ENCODE data around the gene SLC22A23. TPM values are rescaled to one million over a fixed set of nuclear protein-coding genes. Genes with fewer than 3 reads are reported as not detected.

Gene SLC22A23
- total RNA-seq, 1 experiment from 2014 or later = 5.7 TPM

DNA sequence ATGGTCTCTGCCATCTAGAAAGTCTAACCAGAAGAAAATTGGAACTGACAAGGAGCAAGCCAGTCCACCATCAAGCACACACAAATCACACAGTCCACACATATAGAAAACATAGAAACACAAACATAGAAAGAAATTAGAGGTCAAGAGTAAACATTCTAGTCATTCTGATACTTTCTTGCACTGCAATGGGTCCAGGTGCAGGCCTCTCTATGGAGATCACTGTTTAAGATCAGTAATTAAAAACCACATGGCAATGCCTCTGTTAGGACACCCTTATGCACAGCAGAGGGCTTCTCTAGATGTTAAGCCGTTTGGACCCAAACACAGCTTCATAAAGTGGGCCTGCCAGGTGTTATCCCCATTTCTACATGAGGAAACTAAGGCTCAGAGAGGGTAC lies 42.8 kb upstream of the SLC22A23 start:
- Histone ChIP-seq H3F3A (ENCODE audit: low read length, unreplicated experiment) (no peaks in the 10 kb centered on the region), H4K20me1 (ENCODE audit: low read length) (no peaks in the 10 kb centered on the region), H3K9me3 (ENCODE audit: low read length) (no peaks in the 10 kb centered on the region), H3K27ac (ENCODE audit: low read length) (no peak overlapping the region), H3K27me3 (ENCODE audit: low read length) (0 out of 2 replicates have a peak, but pooled peaks cover 5% of the 10 kb centered on the region), H3K79me2 (ENCODE audit: low read length) (no peaks in the 10 kb centered on the region), H3K9me2 (replicated peaks; ENCODE audit: low read length) (no peaks in the 10 kb centered on the region), H3K4me1 (ENCODE audit: insufficient read depth, low read length) (peaks cover 22% of the 10 kb centered on the region), H2AFZ (ENCODE audit: low read length) (no peak overlapping the region), H3K36me3 (ENCODE audit: low read depth, low read length) (no peaks in the 10 kb centered on the region), H3K4me2 (ENCODE audit: low read length) (no peak overlapping the region), H3K9ac (ENCODE audit: low read length) (no peak overlapping the region), H3K4me3 (ENCODE audit: low read length) (no peak overlapping the region)
- TF ChIP-seq EZH2phosphoT487 (IDR thresholded peaks at IDR 0.05; ENCODE audit: borderline replicate concordance, low read length) = no peak
- no peak for TF ChIP-seq EZH2 (IDR thresholded peaks at IDR 0.05; ENCODE audit: low read length, unreplicated experiment)
- TF ChIP-seq, protein P1, sequence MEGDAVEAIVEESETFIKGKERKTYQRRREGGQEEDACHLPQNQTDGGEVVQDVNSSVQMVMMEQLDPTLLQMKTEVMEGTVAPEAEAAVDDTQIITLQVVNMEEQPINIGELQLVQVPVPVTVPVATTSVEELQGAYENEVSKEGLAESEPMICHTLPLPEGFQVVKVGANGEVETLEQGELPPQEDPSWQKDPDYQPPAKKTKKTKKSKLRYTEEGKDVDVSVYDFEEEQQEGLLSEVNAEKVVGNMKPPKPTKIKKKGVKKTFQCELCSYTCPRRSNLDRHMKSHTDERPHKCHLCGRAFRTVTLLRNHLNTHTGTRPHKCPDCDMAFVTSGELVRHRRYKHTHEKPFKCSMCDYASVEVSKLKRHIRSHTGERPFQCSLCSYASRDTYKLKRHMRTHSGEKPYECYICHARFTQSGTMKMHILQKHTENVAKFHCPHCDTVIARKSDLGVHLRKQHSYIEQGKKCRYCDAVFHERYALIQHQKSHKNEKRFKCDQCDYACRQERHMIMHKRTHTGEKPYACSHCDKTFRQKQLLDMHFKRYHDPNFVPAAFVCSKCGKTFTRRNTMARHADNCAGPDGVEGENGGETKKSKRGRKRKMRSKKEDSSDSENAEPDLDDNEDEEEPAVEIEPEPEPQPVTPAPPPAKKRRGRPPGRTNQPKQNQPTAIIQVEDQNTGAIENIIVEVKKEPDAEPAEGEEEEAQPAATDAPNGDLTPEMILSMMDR (conservative IDR thresholded peaks at IDR 0.05; ENCODE audit: low read depth, low read length) = no peak
- ATAC-seq = no peak
- intact Hi-C loops (cut with micrococcal nuclease) = loop anchor here (1.0 to 2.0 kb wide), 3 partner anchors 19 to 113 kb away; partner anchors contain the start of gene SLC22A23
- BruUV-seq (replicated peaks) = no TSS peak
- ChIA-PET POLR2A (ENCODE audit: unreplicated experiment) (no interaction called here), CTCF (no interaction called here)
- DNase-seq = no peak

DNA sequence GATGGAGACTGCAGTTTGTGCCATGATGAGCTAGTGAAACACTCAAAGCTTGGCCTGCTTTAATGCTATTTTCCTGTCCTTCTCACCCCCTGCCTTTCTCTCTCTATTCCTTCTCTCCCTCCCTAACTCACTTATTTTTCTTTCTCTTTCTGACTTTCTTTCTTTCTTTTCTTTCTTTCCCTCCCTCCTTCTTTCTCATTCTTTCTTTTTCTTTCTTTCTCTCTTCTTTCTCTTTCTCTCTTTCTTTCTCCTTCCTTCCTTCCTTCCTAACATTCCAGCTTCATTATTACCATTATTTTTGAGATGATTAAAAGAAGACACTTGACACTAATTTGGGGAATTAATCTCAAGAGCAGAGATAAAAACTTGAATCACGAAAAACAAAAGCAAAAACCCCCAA lies 39.5 kb upstream of the SLC22A23 start:
- Histone ChIP-seq H3K79me2 (ENCODE audit: low read length) (no peaks in the 10 kb centered on the region), H2AFZ (ENCODE audit: low read length) (no peak overlapping the region), H3K27me3 (ENCODE audit: low read length) (0 out of 2 replicates have a peak, but pooled peaks cover 5% of the 10 kb centered on the region), H3K9ac (ENCODE audit: low read length) (no peak overlapping the region), H3K36me3 (ENCODE audit: low read depth, low read length) (no peaks in the 10 kb centered on the region), H3K4me1 (ENCODE audit: insufficient read depth, low read length) (peaks cover 22% of the 10 kb centered on the region), H3K27ac (ENCODE audit: low read length) (no peak overlapping the region), H3K9me3 (ENCODE audit: low read length) (no peaks in the 10 kb centered on the region), H3K4me2 (ENCODE audit: low read length) (no peak overlapping the region), H3F3A (ENCODE audit: low read length, unreplicated experiment) (no peaks in the 10 kb centered on the region), H3K4me3 (ENCODE audit: low read length) (no peak overlapping the region), H4K20me1 (ENCODE audit: low read length) (no peaks in the 10 kb centered on the region), H3K9me2 (replicated peaks; ENCODE audit: low read length) (no peaks in the 10 kb centered on the region)
- ChIA-PET CTCF (no interaction called here), POLR2A (ENCODE audit: unreplicated experiment) (no interaction called here)
- no peak for DNase-seq
- BruUV-seq (replicated peaks) = no TSS peak
- TF ChIP-seq, protein P1 (conservative IDR thresholded peaks at IDR 0.05; ENCODE audit: low read depth, low read length) = no peak
- no peak for TF ChIP-seq EZH2 (IDR thresholded peaks at IDR 0.05; ENCODE audit: low read length, unreplicated experiment)
- no peak for TF ChIP-seq EZH2phosphoT487 (IDR thresholded peaks at IDR 0.05; ENCODE audit: borderline replicate concordance, low read length)
- intact Hi-C loops (cut with micrococcal nuclease) = no loop called here
- ATAC-seq = no peak

DNA sequence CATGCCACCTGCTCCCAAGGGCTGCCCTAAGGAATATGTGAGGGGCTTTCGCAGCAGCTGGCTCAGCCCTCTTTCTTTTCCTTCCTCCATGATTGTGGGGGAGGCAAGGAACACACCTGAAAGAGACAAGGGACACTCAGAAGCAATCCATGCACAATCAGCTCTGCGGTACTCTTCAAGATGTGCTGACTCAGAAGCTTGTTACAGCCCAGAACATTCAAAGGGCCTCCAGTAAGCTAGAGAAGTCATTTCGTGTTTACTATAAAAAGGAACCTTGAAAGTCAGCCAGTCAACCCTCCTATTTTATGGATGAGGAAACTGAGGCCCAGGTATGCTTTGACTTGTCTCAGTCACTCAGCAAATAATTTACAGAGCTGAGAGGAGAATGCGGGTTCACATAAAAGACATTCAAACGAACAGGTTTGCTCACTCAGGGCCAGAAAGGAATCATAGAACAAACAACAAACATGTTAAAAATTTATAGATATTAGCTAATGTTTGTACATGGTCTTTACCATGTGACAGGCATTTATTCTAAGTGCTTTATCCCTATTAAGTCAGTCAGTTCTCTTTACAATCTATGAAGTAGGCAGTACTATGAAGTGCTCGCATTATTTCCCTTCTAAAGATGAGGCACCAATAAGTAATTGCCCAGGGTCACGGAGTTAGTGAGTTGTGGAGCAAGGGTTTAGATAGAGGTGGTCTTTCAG lies 37.7 kb upstream of the SLC22A23 start:
- Histone ChIP-seq H3K4me1 (ENCODE audit: insufficient read depth, low read length) (peaks cover 6% of the 10 kb centered on the region), H3K36me3 (ENCODE audit: low read depth, low read length) (no peaks in the 10 kb centered on the region), H3K79me2 (ENCODE audit: low read length) (no peaks in the 10 kb centered on the region), H3K9ac (ENCODE audit: low read length) (no peak overlapping the region), H4K20me1 (ENCODE audit: low read length) (no peaks in the 10 kb centered on the region), H3F3A (ENCODE audit: low read length, unreplicated experiment) (no peaks in the 10 kb centered on the region), H3K4me2 (ENCODE audit: low read length) (no peak overlapping the region), H3K9me2 (replicated peaks; ENCODE audit: low read length) (no peaks in the 10 kb centered on the region), H3K27me3 (ENCODE audit: low read length) (0 out of 2 replicates have a peak, but pooled peaks cover 5% of the 10 kb centered on the region), H3K4me3 (ENCODE audit: low read length) (no peak overlapping the region), H2AFZ (ENCODE audit: low read length) (no peak overlapping the region), H3K9me3 (ENCODE audit: low read length) (no peaks in the 10 kb centered on the region), H3K27ac (ENCODE audit: low read length) (peak overlapping the region; percentile 37)
- POLR2A ChIA-PET (ENCODE audit: unreplicated experiment) = interaction anchor here (0.6 to 0.7 kb wide), 2 partner anchors 38 to 61 kb away, joined by 3 to 6 read pairs; partner anchors contain the start of gene SLC22A23
- intact Hi-C loops (cut with micrococcal nuclease) = no loop called here
- TF ChIP-seq EZH2 (IDR thresholded peaks at IDR 0.05; ENCODE audit: low read length, unreplicated experiment) = no peak
- TF ChIP-seq, protein P1 (conservative IDR thresholded peaks at IDR 0.05; ENCODE audit: low read depth, low read length) = no peak
- no peak for TF ChIP-seq EZH2phosphoT487 (IDR thresholded peaks at IDR 0.05; ENCODE audit: borderline replicate concordance, low read length)
- DNase-seq = peak; percentile 69
- no TSS peak for BruUV-seq (replicated peaks)
- CTCF ChIA-PET = interaction anchor here (0.6 kb wide), 1 partner anchor 10 kb away, joined by 6 read pairs; no protein-coding TSS in a partner anchor
- ATAC-seq = peak; percentile 90

All from PC-3 (cell line).